Spleen (tissue), 11 donors: ENCODE results near the gene GCM1. TPM values are rescaled to one million over a fixed set of nuclear protein-coding genes. Genes with fewer than 3 reads are reported as not detected.

Source experiments
- DNase-seq: peaks from one replicate; pipeline ENCODE4 v3.0.0-alpha.2; 2020
- H3K27ac ChIP-seq, 8 donors: fragments of 200-600 bp; sonication (generic) in 7 of 8; 1 replicate in 4 of 8; 2 replicates in 4 of 8; pipeline versions ENCODE4 v1.5.0 to v1.8.0; 2016 to 2021; ENCODE audit warnings: inconsistent platforms in 4 of 8, mild to moderate bottlenecking in 4 of 8, moderate library complexity in 1 of 8
- H3K27me3 ChIP-seq, 7 donors: fragments of 200-600 bp; sonication (generic) in 6 of 7; replicated peaks in 1 of 7; 1 replicate in 4 of 7; 2 replicates in 3 of 7; pipeline versions ENCODE4 v1.5.0 to v1.8.0; 2016 to 2021; ENCODE audit warnings: inconsistent platforms in 3 of 7, mild to moderate bottlenecking in 1 of 7
- H3K36me3 ChIP-seq, 6 donors: fragments of 200-600 bp; sonication (generic) in 5 of 6; 1 replicate in 4 of 6; 2 replicates in 2 of 6; pipeline versions ENCODE4 v1.5.0 to v1.8.0; 2016 to 2021; ENCODE audit warnings: inconsistent platforms in 2 of 6
- H3K4me1 ChIP-seq, 6 donors: fragments of 200-600 bp; sonication (generic) in 5 of 6; 1 replicate in 3 of 6; 2 replicates in 3 of 6; pipeline versions ENCODE4 v1.5.0 to v1.8.0; 2016 to 2021; ENCODE audit warnings: inconsistent platforms in 3 of 6
- H3K4me3 ChIP-seq, 8 donors: fragments of 200-600 bp; sonication (generic) in 7 of 8; 1 replicate in 4 of 8; 2 replicates in 4 of 8; pipeline versions ENCODE4 v1.5.0 to v1.8.0; 2016 to 2021; ENCODE audit warnings: inconsistent platforms in 4 of 8, mild to moderate bottlenecking in 4 of 8, moderate library complexity in 2 of 8
- H3K9me3 ChIP-seq, 8 donors: fragments of 200-600 bp; sonication (generic) in 7 of 8; 1 replicate in 4 of 8; 2 replicates in 4 of 8; pipeline versions ENCODE4 v1.5.0 to v1.8.0; 2016 to 2021; ENCODE audit warnings: inconsistent platforms in 4 of 8
- CTCF ChIP-seq, 11 experiments: fragments of 200-600 bp in 7 of 11; fragments of 450-650 bp in 4 of 11; sonication (generic) in 4 of 11; IDR thresholded peaks in 8 of 11; conservative IDR thresholded peaks in 3 of 11; 1 replicate in 7 of 11; 2 replicates in 4 of 11; pipeline versions ENCODE4 v1.4.0 to v1.8.0; 2016 to 2021; ENCODE audit warnings: antibody characterized with exemption in 11 of 11, inconsistent platforms in 4 of 11, mild to moderate bottlenecking in 1 of 11
- POLR2A ChIP-seq, 3 donors: fragments of 450-650 bp; IDR thresholded peaks; one replicate each; pipeline ENCODE4 v1.5.1; 2017; ENCODE audit warnings: antibody characterized with exemption in 3 of 3, mild to moderate bottlenecking in 1 of 3
- POLR2AphosphoS5 ChIP-seq, 3 donors: sonication (generic); formaldehyde crosslinking; IDR thresholded peaks; one replicate each; pipeline ENCODE4 v1.5.1; 2017; ENCODE audit warnings: antibody characterized with exemption in 3 of 3
- WGBS, 5 donors: extraction: QIAGEN DNeasy Blood & Tissue Kit in 3 of 5; methylation state at CpG; one replicate each; pipeline versions ENCODE4 v1.1.5 to v1.1.7; 2013 to 2018; 5-methylcytosine and 5-hydroxymethylcytosine counted together
- intact Hi-C: fragments of 100-400 bp; cut with DNase I; formaldehyde crosslinking; loops from one replicate; pipeline ENCODE4 v1.15.0; 2023; ENCODE audit warnings: low total_unique reads
- polyA plus RNA-seq, 3 donors: library from polyadenylated mRNA; stranded (reverse); fragments of 200-250 nt; gene quantifications; one replicate each; pipeline ENCODE4 v1.2.1, GENCODE V29; 2013
- total RNA-seq, 7 donors: library from RNA; depleted of rRNA in 3 of 7; stranded (reverse); fragments of >200 nt in 3 of 7; fragmentation: NEBNext Ultra II Directional in 4 of 7; extraction: Animal tissue kit (Norgen Biotek cat#: 25700) in 4 of 7; gene quantifications; one replicate each; pipeline versions ENCODE4 v1.1.0 to v1.2.1, GENCODE V29; 2016 to 2021
- donor health status: healthy with polysubstance abuse.
- donor health status: DM: no; HTN: no; CAD: no; lungs with moderate emphysema.
- donor health status: DM: no; HTN: no; CAD: no.
- donor health status: Bipolar disorder and iron deficiency.
- donor health status: healthy.
- donor health status: DM: no; HTN: no; CAD: no.
- donor health status: DM: yes; HTN: yes; CAD: no.

The GCM1 gene
- total and polyA plus RNA-seq, 10 donors = 0.05 to 1.9 (median 0.22) TPM; not detected in 1

- Histone ChIP-seq H3K27ac (no peak overlapping the region), H3K4me3 (no peak overlapping the region), H3K36me3 (no peaks in the 10 kb centered on the region), H3K27me3 (no peaks in the 10 kb centered on the region), H3K4me1 (no peaks in the 10 kb centered on the region), H3K9me3 (no peaks in the 10 kb centered on the region)
- TF ChIP-seq CTCF (IDR thresholded peaks at IDR 0.05 in 8 of 11, conservative IDR thresholded peaks at IDR 0.05 in 3 of 11) (no peak), POLR2A (IDR thresholded peaks at IDR 0.05) (no peak), POLR2AphosphoS5 (IDR thresholded peaks at IDR 0.05) (no peak)
- DNase-seq = no peak
- WGBS, 5 donors = 80 to 96% (median 88%) methylated on average over 3 of the region's 3 CpGs
- intact Hi-C loops = no loop called here
Observed at GRCh38 chr6:53136000-53136609, 12.5 kb downstream of the GCM1 start.

GRCh38 chr6:53134601-53135235 is 13.9 kb downstream of the GCM1 start:
- Histone ChIP-seq H3K36me3 (no peaks in the 10 kb centered on the region), H3K27me3 (no peaks in the 10 kb centered on the region), H3K4me3 (no peak overlapping the region), H3K9me3 (no peaks in the 10 kb centered on the region), H3K27ac (no peak overlapping the region), H3K4me1 (no peaks in the 10 kb centered on the region)
- intact Hi-C loops = no loop called here
- TF ChIP-seq POLR2A (IDR thresholded peaks at IDR 0.05) = no peak
- no peak for TF ChIP-seq POLR2AphosphoS5 (IDR thresholded peaks at IDR 0.05)
- TF ChIP-seq CTCF (IDR thresholded peaks at IDR 0.05 in 8 of 11, conservative IDR thresholded peaks at IDR 0.05 in 3 of 11) = no peak
- WGBS, 5 donors = 58 to 72% (median 65%) methylated on average over 8 of the region's 8 CpGs
- no peak for DNase-seq

- Histone ChIP-seq H3K4me3 (no peak overlapping the region), H3K27me3 (no peaks in the 10 kb centered on the region), H3K27ac (no peak overlapping the region), H3K36me3 (no peaks in the 10 kb centered on the region), H3K4me1 (no peaks in the 10 kb centered on the region), H3K9me3 (no peaks in the 10 kb centered on the region)
- TF ChIP-seq CTCF (IDR thresholded peaks at IDR 0.05 in 8 of 11, conservative IDR thresholded peaks at IDR 0.05 in 3 of 11) = no peak
- no peak for TF ChIP-seq POLR2A (IDR thresholded peaks at IDR 0.05)
- no peak for TF ChIP-seq POLR2AphosphoS5 (IDR thresholded peaks at IDR 0.05)
- DNase-seq = no peak
- WGBS, 5 donors = 90 to 94% (median 91%) methylated on average over 14 to 16 of the region's 16 CpGs
- intact Hi-C loops = no loop called here
Observed at GRCh38 chr6:53133961-53134360, 14.7 kb downstream of the GCM1 start.

GRCh38 chr6:53130569-53131290 is 17.9 kb downstream of the GCM1 start:
- intact Hi-C loops = no loop called here
- no peaks in the 10 kb centered on the region for H3K9me3 ChIP-seq
- H3K4me3 ChIP-seq = no peak overlapping the region
- H3K4me1 ChIP-seq = no peaks in the 10 kb centered on the region
- no peak for DNase-seq
- TF ChIP-seq CTCF (IDR thresholded peaks at IDR 0.05 in 8 of 11, conservative IDR thresholded peaks at IDR 0.05 in 3 of 11) (no peak), POLR2AphosphoS5 (IDR thresholded peaks at IDR 0.05) (no peak), POLR2A (IDR thresholded peaks at IDR 0.05) (no peak)
- H3K27ac ChIP-seq = no peak overlapping the region
- H3K36me3 ChIP-seq = no peaks in the 10 kb centered on the region
- WGBS, 5 donors = 77 to 87% (median 80%) methylated on average over 6 of the region's 6 CpGs
- H3K27me3 ChIP-seq = peaks cover 0 to 6% (median 0%) of the 10 kb centered on the region in 7 donors
